Trophoblast cell (in vitro differentiated cells and primary cell): ENCODE data around the gene NOL6.
A peak's percentile ranks its signal among the peaks of the same experiment; 100 is the strongest.
"Not testable (repeated sequence)": the region's sequence is repeated elsewhere in the genome, so short reads cannot be mapped to it uniquely, and the experiment has no call there.

Experiments used
- DNase-seq, 2 donors: peaks; one replicate each; pipeline ENCODE4 v3.0.0-alpha.2; 2016
- H2AFZ ChIP-seq: 2 replicates; pipeline ENCODE4 v1.6.1; 2013; ENCODE audit warnings: low read length, moderate library complexity, mild to moderate bottlenecking; ENCODE audit not compliant: insufficient read depth, poor library complexity
- H2AK5ac ChIP-seq: 2 replicates; pipeline ENCODE4 v1.6.1; 2013; ENCODE audit warnings: mild to moderate bottlenecking, low read length
- H2BK120ac ChIP-seq: 2 replicates; pipeline ENCODE4 v1.6.1; 2013; ENCODE audit warnings: low read length, mild to moderate bottlenecking, moderate library complexity; ENCODE audit not compliant: insufficient read depth, poor library complexity
- H2BK12ac ChIP-seq: 2 replicates; pipeline ENCODE4 v1.6.1; 2013; ENCODE audit warnings: mild to moderate bottlenecking, low read length, moderate library complexity
- H2BK5ac ChIP-seq: 2 replicates; pipeline ENCODE4 v1.6.1; 2013; ENCODE audit warnings: low read length, low read depth, moderate library complexity, mild to moderate bottlenecking; ENCODE audit not compliant: poor library complexity
- H3K14ac ChIP-seq: 2 replicates; pipeline ENCODE4 v1.6.1; 2013; ENCODE audit warnings: mild to moderate bottlenecking, low read length
- H3K18ac ChIP-seq: 2 replicates; pipeline ENCODE4 v1.6.1; 2013; ENCODE audit warnings: mild to moderate bottlenecking, low read length
- H3K23ac ChIP-seq: 2 replicates; pipeline ENCODE4 v1.6.1; 2013; ENCODE audit warnings: low read length
- H3K27ac ChIP-seq: 2 replicates; pipeline ENCODE4 v1.5.1; 2013; ENCODE audit warnings: low read depth, mild to moderate bottlenecking, inconsistent platforms, low read length, moderate library complexity
- H3K27me3 ChIP-seq: 2 replicates; pipeline ENCODE4 v1.6.1; 2013; ENCODE audit warnings: inconsistent platforms, mild to moderate bottlenecking, low read length, moderate library complexity; ENCODE audit not compliant: insufficient read depth
- H3K36me3 ChIP-seq, 2 experiments: 1 replicate in 1 of 2; 2 replicates in 1 of 2; pipeline ENCODE4 v1.6.1; 2013; ENCODE audit warnings: low read length in 2 of 2, mild to moderate bottlenecking in 2 of 2, moderate library complexity in 1 of 2; ENCODE audit not compliant: insufficient read depth in 2 of 2, control insufficient read depth in 1 of 2
- H3K4ac ChIP-seq: 2 replicates; pipeline ENCODE4 v1.6.1; 2013; ENCODE audit warnings: low read depth, mild to moderate bottlenecking, low read length, moderate library complexity
- H3K4me1 ChIP-seq, 2 experiments: 1 replicate in 1 of 2; 2 replicates in 1 of 2; pipeline ENCODE4 v1.6.1; 2013; ENCODE audit warnings: low read length in 2 of 2, mild to moderate bottlenecking in 2 of 2, moderate library complexity in 1 of 2; ENCODE audit not compliant: insufficient read depth in 2 of 2, control insufficient read depth in 1 of 2
- H3K4me2 ChIP-seq: 2 replicates; pipeline ENCODE4 v1.6.1; 2013; ENCODE audit warnings: inconsistent platforms, mild to moderate bottlenecking, low read length, moderate library complexity
- H3K4me3 ChIP-seq: 2 replicates; pipeline ENCODE4 v1.5.1; 2013; ENCODE audit warnings: mild to moderate bottlenecking, low read depth, low read length, inconsistent platforms
- H3K79me1 ChIP-seq: one replicate; pipeline ENCODE4 v1.6.1; 2013; ENCODE audit warnings: low read length
- H3K79me2 ChIP-seq: 2 replicates; pipeline ENCODE4 v1.6.1; 2013; ENCODE audit warnings: low read length, mild to moderate bottlenecking; ENCODE audit not compliant: control insufficient read depth, insufficient read depth, poor library complexity
- H3K9ac ChIP-seq: 2 replicates; pipeline ENCODE4 v1.6.1; 2013; ENCODE audit warnings: mild to moderate bottlenecking, low read length
- H3K9me3 ChIP-seq: 2 replicates; pipeline ENCODE4 v1.6.1; 2013; ENCODE audit warnings: low read depth, mild to moderate bottlenecking, control low read depth, inconsistent platforms, low read length; ENCODE audit not compliant: insufficient read depth
- H4K12ac ChIP-seq: 2 replicates; pipeline ENCODE4 v1.6.1; 2013; ENCODE audit warnings: low read depth, mild to moderate bottlenecking, low read length, moderate library complexity
- H4K8ac ChIP-seq: 2 replicates; pipeline ENCODE4 v1.6.1; 2013; ENCODE audit warnings: low read depth, mild to moderate bottlenecking, low read length, moderate library complexity
- H4K91ac ChIP-seq: one replicate; pipeline ENCODE4 v1.6.1; 2013; ENCODE audit warnings: low read depth, mild to moderate bottlenecking, low read length, moderate library complexity
- WGBS: extraction: QIAGEN DNeasy Blood & Tissue Kit; methylation state at CpG from one replicate; pipeline ENCODE4 v1.1.7; 2013; ENCODE audit warnings: missing lambda C conversion rate; ENCODE audit not compliant: insufficient read length, insufficient coverage; ENCODE audit errors: extremely low coverage; 5-methylcytosine and 5-hydroxymethylcytosine counted together

NOL6 gene

DNA sequence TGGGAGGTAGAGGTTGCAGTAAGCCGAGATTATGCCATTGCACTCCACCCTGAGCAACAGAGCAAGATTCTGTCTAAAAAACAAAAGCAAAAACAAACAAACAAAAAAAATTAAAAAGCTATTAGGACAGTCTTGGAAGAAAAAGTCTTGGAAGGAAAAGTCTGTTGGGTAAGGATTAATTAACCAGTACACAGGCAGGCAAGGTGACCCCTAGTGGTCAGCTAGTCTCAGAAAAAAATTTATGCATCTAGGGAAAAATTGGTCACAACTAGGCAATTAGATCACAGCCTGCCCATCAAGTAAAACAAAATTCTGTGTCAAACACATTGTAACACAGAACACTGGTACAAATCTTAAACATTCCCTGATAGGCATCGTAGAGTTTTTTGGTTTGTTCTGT, 43.6 kb upstream of the NOL6 start:
- Histone ChIP-seq H3K14ac (no peak overlapping the region), H2AK5ac (no peak overlapping the region), H3K4me3 (no peak overlapping the region), H3K4me2 (no peak overlapping the region), H4K8ac (no peak overlapping the region), H2BK120ac (no peak overlapping the region), H3K9ac (no peak overlapping the region), H3K23ac (no peak overlapping the region), H3K36me3 (no peaks in the 10 kb centered on the region), H4K91ac (no peak overlapping the region), H3K79me1 (no peaks in the 10 kb centered on the region), H3K27me3 (no peaks in the 10 kb centered on the region), H2BK5ac (no peak overlapping the region), H3K18ac (no peak overlapping the region), H2BK12ac (no peak overlapping the region), H3K79me2 (no peaks in the 10 kb centered on the region), H2AFZ (no peak overlapping the region), H3K9me3 (peaks cover 2% of the 10 kb centered on the region), H3K4me1 (no peaks in the 10 kb centered on the region), H3K4ac (no peak overlapping the region), H4K12ac (no peak overlapping the region), H3K27ac (no peak overlapping the region)
- peak; percentile 19 to 52 for DNase-seq
- no CpG with 5 or more reads among the region's 2 CpGs for WGBS

DNA sequence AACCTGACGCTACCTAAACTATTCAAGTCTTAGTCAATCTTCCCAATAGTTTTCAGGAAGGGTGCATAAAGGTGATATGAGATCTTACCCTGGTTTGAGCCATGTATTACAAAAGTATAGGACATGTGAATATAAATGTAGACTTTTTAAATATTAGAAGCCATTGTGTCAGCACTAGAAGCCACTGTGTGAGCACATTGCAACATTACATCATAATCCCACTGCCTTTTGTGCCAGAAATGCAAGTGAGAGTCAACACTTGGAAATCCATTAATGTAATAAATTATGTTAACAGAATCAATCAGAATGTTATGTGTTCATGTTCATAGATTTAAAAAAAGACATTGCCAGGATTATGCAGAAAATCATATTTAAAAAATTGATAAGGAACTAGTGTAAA, 42.7 kb upstream of the NOL6 start:
- not testable (repeated sequence) for DNase-seq, H3K18ac ChIP-seq, H4K91ac ChIP-seq, H2BK120ac ChIP-seq, H3K23ac ChIP-seq, H4K12ac ChIP-seq, H2BK5ac ChIP-seq, H4K8ac ChIP-seq, H3K4me2 ChIP-seq, H3K79me2 ChIP-seq, H3K27me3 ChIP-seq, H3K9ac ChIP-seq, H3K36me3 ChIP-seq, H3K14ac ChIP-seq, H3K4me1 ChIP-seq, H2AK5ac ChIP-seq, H2BK12ac ChIP-seq, H3K4ac ChIP-seq, H2AFZ ChIP-seq, H3K9me3 ChIP-seq, H3K79me1 ChIP-seq, H3K27ac ChIP-seq, H3K4me3 ChIP-seq
- no CpG with 5 or more reads among the region's 1 CpG for WGBS

DNA sequence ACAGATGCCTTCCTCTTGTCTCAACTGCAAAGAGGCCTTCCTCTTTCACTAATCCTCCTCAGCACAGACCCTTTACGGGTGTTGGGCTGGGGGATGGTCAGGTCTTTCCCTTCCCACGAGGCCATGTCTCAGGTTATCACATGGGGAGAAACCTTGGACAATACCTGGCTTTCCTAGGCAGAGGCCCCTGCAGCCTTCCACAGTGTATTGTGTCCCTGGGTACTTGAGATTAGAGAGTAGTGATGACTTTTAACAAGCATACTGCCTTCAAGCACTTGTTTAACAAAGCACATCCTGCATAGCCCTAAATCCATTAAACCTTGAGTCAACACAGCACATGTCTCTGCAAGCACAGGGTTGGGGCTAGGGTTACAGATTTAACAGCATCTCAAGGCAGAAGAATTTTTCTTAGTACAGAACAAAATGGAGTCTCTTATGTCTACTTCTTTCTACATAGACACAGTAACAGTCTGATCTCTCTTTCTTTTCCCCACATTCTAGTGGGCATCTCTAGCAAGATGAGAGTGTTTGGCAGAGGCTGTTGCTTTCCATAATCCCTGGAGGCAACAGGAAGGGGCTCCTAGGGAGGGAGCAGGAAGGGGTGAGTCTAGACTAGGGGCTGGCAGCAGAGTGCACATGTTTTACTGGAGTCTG, 41.7 kb upstream of the NOL6 start:
- H3K18ac ChIP-seq, result not testable (repeated sequence)
- no CpG with 5 or more reads among the region's 2 CpGs for WGBS

DNA sequence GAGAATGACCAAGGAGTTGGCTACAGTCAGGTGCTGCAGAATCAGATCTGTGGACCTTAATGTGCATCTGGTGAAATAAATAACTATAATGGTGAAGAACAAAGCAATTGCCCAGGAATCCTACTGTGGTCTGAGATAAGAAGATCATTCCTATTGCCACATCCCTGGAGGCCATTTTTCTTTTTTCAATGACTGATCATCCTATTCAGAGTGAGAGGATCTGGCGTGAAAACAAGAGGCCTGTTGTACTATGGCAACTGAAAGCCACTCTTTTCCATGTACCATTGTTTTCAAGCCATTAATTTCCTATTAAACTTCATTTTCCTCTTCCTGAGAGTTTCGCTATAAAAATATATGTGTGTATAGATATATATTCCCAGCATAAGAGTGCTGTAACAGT, 38.8 kb upstream of the NOL6 start:
- not testable (repeated sequence) for H3K18ac ChIP-seq, H3K36me3 ChIP-seq, H4K8ac ChIP-seq, H3K27me3 ChIP-seq, H3K4me2 ChIP-seq, H3K9ac ChIP-seq, H3K4me1 ChIP-seq, H4K91ac ChIP-seq, H3K79me2 ChIP-seq, H3K4ac ChIP-seq, H2BK12ac ChIP-seq, H2AK5ac ChIP-seq, H3K14ac ChIP-seq, H2BK5ac ChIP-seq, H3K23ac ChIP-seq, H3K4me3 ChIP-seq, H3K79me1 ChIP-seq, H2AFZ ChIP-seq, H3K27ac ChIP-seq, H3K9me3 ChIP-seq, H4K12ac ChIP-seq, H2BK120ac ChIP-seq
- WGBS, result no CpG with 5 or more reads among the region's 2 CpGs
- DNase-seq, result peak in 1 of 2 donors; percentile 15

More for the DNA sequence above, 41.7 kb upstream of the NOL6 start:
- H3K79me2 ChIP-seq, H3K27me3 ChIP-seq, H4K12ac ChIP-seq, H3K4me3 ChIP-seq, H4K91ac ChIP-seq, H2BK12ac ChIP-seq, H3K14ac ChIP-seq, H3K23ac ChIP-seq, DNase-seq, H3K27ac ChIP-seq, H3K4me1 ChIP-seq, H3K9ac ChIP-seq, H4K8ac ChIP-seq, H3K4me2 ChIP-seq, H2BK120ac ChIP-seq, H3K9me3 ChIP-seq, H2AFZ ChIP-seq, H3K4ac ChIP-seq, H2AK5ac ChIP-seq, H2BK5ac ChIP-seq, H3K79me1 ChIP-seq, H3K36me3 ChIP-seq: not testable (repeated sequence)
